ENCODE data around the gene ATRNL1.
A peak's percentile ranks its signal among the peaks of the same experiment; 100 is the strongest.
"Not testable (repeated sequence)": the region's sequence is repeated elsewhere in the genome, so short reads cannot be mapped to it uniquely, and the experiment has no call there.

Gene ATRNL1

GRCh38 chr10:115219203-115219602, 126.0 kb downstream of the ATRNL1 start:
- no peak for DNase-seq

- DNase-seq, result no peak
Measured at GRCh38 chr10:115222039-115222438, 128.9 kb downstream of the ATRNL1 start.

DNA sequence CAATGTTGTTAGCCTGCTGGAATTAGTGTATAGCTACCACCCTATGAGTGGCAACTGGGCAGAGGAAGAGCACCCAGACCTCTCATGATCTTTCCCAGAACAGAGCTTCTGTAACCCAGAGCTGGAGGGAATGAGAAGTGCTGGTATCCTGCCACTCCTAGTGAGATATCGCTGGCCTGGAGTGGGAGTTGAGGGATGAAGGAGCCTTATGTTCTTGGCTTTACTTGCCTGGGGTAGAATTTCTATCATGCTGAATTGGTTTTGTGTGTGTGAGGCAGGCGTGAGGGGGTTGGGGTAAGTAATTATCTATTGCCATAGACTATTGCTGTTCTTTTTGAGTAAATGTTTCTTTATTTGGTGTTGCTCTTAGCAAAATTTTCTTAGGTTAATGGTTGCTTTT, 146.6 kb downstream of the ATRNL1 start:
- no peak for DNase-seq

DNA sequence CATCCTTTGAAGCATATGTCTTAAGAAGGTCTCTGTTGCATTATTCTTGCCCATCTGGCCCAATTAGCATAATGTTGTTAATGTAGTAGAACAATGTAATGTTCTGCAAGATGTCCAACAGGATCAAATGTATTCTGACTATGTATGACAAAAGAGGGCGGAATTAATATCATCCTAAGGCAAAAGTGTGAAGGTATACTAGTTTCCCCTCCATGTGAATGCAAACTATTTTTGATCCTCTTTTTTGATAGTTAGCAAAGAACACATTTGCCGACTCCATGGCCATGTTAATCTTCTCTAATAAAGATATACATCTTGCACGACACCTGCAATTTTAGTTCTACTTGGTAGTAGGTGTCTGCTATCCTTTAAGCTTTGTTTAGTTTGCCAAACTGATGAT, 157.6 kb downstream of the ATRNL1 start:
- no peak for DNase-seq

GRCh38 chr10:115253765-115254164, 160.6 kb downstream of the ATRNL1 start:
- DNase-seq, result not testable (repeated sequence)

GRCh38 chr10:115272482-115272881, 179.3 kb downstream of the ATRNL1 start:
- no peak for DNase-seq

DNA sequence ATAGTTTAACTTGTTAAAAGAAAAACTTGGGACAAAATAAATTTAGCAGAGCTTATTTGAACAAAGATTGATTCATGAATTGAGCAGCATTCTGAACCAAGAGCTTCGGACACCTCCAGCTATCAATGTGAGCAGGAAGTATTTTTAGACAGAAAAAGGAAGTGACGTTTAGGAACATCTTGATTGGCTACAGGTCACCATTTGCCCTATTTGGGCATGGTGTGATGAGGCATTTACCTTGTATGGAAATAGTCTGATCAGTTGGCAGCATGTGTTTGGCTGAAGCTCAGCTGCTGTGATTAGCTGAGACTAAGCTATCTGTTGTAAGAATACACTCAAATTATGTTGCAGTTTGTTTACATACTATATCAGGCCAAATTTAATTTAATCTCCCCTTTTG, 185.1 kb downstream of the ATRNL1 start:
- DNase-seq, result no peak

GRCh38 chr10:115295213-115295805, 202.1 kb downstream of the ATRNL1 start:
- no peak for DNase-seq

GRCh38 chr10:115300080-115300479, 206.9 kb downstream of the ATRNL1 start:
- no peak for DNase-seq

DNA sequence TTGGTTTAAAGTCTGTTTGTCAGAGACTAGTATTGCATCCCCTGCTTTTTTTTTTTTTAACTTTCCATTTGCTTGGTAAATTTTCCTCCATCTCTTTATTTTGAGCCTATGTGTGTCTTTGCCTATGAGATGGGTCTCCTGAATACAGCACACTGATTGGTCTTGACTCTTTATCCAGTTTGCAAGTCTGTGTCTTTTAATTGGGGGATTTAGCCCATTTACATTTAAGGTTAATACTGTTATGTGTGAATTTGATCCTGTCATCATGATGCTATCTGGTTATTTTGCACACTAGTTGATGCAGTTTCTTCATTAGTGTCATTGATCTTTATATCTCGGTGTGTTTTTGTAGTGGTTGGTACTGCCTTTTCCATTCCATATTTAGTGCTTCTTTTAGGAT, 226.5 kb downstream of the ATRNL1 start:
- not testable (repeated sequence) for DNase-seq

- no peak for DNase-seq
Measured at GRCh38 chr10:115321360-115321759, 228.2 kb downstream of the ATRNL1 start.

DNA sequence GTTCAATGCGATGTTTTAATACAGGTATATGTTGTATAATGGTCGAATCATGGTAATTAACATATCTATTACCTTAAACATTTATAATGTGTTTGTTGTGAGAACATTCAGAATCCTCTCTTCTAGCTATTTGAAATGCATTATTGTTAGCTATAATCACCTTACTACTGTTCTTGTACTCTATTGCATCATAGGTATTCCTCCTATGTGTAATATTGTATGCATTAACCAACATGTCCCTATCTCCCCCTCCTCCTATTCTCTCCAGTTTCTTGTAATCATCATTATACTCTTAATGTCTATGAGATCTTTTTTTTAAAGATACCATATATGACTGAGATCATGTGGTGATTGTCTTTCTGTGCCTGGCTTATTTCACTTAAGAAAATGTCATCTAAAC, 235.2 kb downstream of the ATRNL1 start:
- no peak for DNase-seq

GRCh38 chr10:115335366-115335765, 242.2 kb downstream of the ATRNL1 start:
- no peak for DNase-seq

DNA sequence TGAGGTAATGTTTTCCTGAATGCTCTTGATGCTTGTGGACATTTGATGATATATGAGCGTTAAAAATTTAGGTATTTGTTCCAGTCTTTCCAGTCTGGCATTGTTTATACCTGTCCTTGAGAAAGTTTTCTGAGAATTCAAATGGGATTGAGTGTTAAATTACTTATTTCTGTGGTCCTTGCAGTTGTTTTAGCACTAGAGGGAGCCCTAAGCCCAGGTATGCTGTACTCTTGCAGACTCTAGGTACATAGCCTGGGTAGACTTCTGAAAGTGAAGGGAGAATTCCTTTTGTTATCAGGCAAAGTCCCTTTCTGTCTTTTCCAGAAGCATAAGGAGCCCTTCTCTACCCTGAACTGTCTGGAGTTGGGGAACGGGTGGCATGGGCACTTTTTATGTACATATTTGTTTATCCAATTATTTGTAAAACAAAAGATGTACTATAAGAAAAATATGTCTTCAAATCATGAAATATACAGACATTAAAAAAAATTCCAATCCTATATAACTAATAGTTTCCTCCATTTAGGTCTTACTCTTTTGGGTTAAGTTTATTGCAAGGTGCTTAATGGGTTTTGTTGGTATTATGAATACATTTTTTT, 262.1 kb downstream of the ATRNL1 start:
- DNase-seq, result peak; percentile 3 to 23

DNA sequence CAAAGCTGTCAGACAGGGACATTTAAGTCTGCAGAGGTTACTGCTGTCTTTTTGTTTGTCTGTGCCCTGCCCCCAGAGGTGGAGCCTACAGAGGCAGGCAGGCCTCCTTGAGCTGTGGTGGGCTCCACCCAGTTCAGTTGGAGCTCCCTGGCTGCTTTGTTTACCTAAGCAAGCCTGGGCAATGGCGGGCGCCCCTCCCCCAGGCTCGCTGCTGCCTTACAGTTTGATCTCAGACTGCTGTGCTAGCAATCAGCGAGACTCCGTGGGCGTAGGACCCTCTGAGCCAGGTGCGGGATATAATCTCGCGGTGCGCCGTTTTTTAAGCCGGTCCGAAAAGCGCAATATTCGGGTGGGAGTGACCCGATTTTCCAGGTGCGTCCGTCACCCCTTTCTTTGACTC, 274.8 kb downstream of the ATRNL1 start:
- DNase-seq, result not testable (repeated sequence)

- DNase-seq, result no peak
Measured at GRCh38 chr10:115379064-115379463, 285.9 kb downstream of the ATRNL1 start.

GRCh38 chr10:115384665-115385064, 291.5 kb downstream of the ATRNL1 start:
- DNase-seq, result no peak

DNA sequence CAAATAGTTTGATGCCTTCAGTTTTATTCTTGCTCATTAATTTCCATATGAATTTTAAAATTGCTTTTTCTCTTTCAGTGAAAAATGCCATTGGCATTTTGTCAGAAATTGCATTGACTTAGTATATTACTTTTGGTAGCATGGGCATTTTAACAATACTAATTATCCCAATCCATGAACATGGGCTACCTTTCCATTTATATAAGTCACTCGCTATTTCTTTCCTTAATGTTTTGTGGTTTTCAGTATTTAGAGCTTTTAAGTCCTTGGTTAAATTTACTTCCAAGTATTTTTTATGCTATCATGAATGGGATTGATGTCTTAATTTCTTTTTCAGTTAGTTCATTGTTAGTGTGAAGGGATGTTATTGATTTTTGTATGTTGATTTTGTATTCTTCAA, 297.4 kb downstream of the ATRNL1 start:
- DNase-seq, result no peak

DNA sequence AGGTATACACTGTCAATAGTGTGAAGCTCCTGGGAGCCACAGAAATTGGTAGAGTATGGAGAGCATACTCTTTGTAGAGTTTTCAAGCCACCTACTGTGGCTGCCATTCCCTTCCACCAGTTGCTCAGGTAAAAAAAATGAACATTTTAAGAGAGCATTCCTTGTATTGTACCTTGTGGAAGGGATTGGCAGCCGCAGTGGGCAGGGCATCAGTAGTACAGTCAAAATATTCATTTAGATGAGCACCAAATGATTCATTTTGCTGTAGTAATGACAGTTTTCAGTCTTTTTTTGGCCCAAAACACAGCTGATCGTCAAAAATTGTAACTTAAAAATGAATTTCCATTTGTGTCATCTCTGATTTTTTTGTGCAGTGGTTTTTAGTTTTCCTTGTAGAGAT, 304.9 kb downstream of the ATRNL1 start:
- DNase-seq, result no peak

DNA sequence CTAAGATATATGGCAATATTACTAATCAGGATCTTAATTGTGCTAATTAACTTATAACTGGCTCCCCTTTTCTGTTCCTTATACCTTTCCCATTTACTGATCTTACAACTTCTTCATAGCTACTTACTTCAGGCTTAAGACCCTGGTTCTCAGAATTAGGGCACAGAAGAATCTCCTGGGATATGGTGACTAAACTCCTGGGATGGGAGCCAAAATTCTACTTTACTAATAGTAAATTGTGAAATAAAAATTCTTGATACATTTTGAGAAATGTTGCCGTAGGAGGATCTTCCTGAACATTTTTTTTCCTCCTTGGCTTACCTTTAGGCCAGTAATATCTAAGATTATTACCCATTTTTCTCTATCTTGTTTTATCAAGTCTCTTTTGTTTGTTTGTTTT, 309.5 kb downstream of the ATRNL1 start:
- no peak for DNase-seq

DNA sequence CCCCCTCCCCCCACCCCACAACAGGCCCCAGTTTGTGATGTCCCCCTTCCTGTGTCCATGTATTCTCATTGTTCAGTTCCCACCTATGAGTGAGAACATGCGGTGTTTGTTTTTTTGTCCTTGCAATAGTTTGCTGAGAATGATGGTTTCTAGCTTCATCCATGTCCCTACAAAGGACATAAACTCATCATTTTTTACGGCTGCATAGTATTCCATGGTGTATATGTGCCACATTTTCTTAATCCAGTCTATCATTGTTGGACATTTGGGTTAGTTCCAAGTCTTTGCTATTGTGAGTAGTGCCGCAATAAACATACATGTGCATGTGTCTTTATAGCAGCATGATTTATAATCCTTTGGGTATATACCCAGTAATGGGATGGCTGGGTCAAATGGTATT, 312.7 kb downstream of the ATRNL1 start:
- not testable (repeated sequence) for DNase-seq

DNA sequence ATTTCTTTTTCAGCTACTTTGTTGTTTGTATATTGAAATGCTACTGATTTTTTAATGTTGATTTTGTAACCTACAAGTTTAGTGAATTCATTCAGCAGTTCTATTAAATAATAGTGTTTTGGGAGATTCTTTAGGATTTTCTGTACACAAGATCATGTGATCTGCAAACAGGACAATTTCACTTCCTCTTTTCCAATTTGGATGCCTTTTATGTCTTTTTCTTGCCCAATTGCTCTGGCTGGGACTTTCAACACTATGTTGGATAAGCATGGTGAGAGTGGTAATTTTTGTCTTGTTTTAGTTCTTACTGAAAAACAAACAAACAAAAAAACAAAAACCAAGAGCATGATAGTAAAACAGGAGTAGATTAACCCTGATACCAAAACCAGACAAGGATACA, 316.2 kb downstream of the ATRNL1 start:
- DNase-seq, result peak in 1 of 2 donors; percentile 1

DNA sequence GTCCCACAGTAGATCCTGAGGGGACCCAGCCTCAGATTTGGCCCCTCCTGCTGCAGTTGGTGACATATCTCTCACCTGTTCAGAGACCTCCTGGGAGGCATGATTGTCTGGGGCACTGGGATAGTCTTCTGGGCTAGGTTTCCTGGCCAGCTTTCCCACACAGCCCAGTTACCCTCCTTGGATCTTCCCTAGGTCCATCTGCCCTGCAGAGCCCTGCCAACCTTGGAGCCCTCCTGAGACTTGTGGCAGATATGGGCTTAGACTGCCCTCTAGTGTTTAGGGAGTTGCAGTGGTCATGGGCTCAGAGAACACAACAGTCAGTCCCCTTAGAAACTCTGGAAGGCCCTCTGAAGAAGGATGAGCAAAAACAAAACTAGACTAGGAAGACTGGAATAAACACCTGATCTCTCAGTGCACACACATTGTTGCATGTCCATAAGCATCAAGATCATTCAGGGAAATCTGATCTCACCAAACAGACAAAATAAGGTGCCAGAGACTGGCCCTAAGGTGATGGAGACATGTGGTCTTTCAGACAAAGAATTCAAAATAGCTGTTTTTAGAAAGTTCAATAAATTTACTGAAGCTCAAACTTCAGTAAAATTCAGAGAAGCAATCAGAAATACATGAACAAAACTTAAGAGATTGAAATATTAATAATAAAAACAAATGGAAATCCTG, 324.6 kb downstream of the ATRNL1 start:
- peak; percentile 31 to 62 for DNase-seq

GRCh38 chr10:115422624-115423023, 329.5 kb downstream of the ATRNL1 start:
- DNase-seq, result no peak

DNA sequence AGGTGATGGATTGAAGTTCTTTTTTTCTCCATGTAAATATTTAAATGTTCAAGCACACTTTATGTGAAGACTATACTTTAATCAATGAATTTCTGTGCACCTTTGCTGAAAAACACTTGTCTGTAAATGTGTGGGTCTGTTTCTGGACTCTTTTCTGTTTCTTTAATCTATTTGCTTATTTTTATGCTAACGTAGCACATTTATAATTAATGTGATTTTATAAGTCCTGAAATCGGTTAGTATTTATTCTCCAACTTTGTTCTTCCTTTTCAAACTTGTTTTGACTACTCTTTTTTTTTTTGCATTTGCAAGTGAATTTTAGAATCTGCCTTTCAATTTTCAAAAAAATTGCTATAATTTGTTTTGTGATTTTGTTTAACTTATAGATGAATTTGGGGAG, 334.4 kb downstream of the ATRNL1 start:
- no peak for DNase-seq
